ENCODE measurements around the gene PAXIP1.

PAXIP1 gene

DNA sequence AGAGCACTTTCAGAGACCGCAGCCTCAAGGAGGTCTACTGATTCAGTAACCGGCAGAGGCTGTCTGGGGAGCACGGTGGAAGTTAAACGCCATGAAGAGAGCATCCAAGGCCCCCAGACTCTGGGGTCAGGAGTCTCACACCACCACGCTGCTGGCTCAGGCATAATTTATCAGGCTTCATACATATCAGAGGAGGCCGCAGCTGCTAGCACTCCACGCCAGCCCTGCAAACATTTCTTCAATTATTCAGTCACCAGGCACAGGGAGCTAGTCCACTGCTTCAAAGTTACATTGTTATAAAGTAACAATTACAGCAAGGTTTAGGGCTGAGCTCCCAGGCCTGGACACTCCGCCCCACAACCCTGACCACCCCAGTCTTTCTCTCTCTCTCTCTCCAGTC is 97.8 kb downstream of the PAXIP1 start:
- no peak for DNase-seq (ENCODE audit: extremely low read depth, insufficient read length)
- Histone ChIP-seq H3K36me3 (ENCODE audit: control insufficient read depth, insufficient read depth, low read length) (no peaks in the 10 kb centered on the region), H3K27me3 (replicated peaks; ENCODE audit: control insufficient read depth, insufficient read depth, low read length) (no peaks in the 10 kb centered on the region; the same call in 1 of the 2 replicates), H3K4me3 (replicated peaks; ENCODE audit: low read depth, low read length) (no peak overlapping the region)
- TF ChIP-seq, protein P1, sequence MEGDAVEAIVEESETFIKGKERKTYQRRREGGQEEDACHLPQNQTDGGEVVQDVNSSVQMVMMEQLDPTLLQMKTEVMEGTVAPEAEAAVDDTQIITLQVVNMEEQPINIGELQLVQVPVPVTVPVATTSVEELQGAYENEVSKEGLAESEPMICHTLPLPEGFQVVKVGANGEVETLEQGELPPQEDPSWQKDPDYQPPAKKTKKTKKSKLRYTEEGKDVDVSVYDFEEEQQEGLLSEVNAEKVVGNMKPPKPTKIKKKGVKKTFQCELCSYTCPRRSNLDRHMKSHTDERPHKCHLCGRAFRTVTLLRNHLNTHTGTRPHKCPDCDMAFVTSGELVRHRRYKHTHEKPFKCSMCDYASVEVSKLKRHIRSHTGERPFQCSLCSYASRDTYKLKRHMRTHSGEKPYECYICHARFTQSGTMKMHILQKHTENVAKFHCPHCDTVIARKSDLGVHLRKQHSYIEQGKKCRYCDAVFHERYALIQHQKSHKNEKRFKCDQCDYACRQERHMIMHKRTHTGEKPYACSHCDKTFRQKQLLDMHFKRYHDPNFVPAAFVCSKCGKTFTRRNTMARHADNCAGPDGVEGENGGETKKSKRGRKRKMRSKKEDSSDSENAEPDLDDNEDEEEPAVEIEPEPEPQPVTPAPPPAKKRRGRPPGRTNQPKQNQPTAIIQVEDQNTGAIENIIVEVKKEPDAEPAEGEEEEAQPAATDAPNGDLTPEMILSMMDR (IDR thresholded peaks at IDR 0.05; ENCODE audit: insufficient read depth, low read length, poor library complexity, severe bottlenecking) = no peak

DNA sequence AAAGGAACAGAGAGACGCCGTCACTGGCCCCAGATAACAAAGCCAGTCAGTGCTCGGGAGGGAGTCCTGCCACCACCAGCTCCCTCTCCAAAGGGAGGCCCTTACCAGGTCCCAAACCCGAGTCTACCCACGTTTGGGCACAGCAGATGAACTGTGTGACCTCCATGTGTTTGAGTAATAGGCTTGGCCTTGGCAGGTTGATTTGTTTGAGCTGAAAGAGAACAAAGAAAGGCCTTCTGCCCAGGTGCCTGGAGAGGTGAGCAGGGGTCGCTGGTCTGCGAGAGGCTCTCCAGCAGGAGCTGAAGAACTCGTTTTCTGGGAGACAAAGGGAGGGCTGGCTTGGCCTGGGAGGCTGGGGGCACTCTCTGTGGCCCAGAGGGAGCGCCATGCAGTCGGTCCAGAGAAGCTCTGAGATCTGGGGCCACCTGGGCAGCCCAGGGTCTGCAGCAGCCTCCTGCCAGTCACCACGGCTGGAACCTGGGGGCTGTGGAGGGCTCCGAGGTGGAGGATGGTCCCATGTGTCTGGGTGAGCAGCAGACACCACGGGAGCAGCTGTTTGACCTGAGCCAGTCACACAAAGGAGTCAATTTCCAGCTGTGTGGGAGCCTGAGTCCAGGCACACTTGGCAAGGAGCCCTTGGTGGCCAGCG is 99.7 kb downstream of the PAXIP1 start:
- no peak overlapping the region for H3K4me3 ChIP-seq (replicated peaks; ENCODE audit: low read depth, low read length)
- TF ChIP-seq, protein P1 (IDR thresholded peaks at IDR 0.05; ENCODE audit: insufficient read depth, low read length, poor library complexity, severe bottlenecking) = no peak
- no peak for DNase-seq (ENCODE audit: extremely low read depth, insufficient read length)
- no peaks in the 10 kb centered on the region for H3K36me3 ChIP-seq (ENCODE audit: control insufficient read depth, insufficient read depth, low read length)
- no peaks in the 10 kb centered on the region; the same call in 1 of the 2 replicates for H3K27me3 ChIP-seq (replicated peaks; ENCODE audit: control insufficient read depth, insufficient read depth, low read length)

DNA sequence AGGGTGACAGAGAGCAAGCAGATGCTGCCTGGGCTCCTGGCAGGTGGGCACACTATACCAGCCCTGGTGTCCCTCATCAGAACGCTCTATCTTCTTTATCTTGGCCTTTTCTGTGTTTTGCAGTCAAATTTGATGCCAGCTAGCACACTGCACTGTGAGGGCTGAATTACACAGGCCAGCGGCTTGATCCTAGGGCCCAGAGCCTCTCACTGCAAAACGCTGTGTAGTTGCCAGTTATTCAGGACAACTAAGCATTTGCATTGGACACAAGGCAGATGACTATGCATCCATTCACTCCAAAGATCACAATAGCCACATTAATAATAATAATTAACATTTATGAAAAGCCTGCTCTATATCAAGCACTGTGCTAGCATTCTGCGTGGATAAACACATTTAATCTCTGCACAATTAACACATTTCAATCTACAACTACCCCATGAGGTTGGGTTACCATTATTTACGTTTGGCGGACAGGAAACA is 100.3 kb downstream of the PAXIP1 start:
- Histone ChIP-seq H3K27me3 (replicated peaks; ENCODE audit: control insufficient read depth, insufficient read depth, low read length) (no peaks in the 10 kb centered on the region; the same call in 1 of the 2 replicates), H3K36me3 (ENCODE audit: control insufficient read depth, insufficient read depth, low read length) (no peaks in the 10 kb centered on the region), H3K4me3 (replicated peaks; ENCODE audit: low read depth, low read length) (no peak overlapping the region)
- no peak for DNase-seq (ENCODE audit: extremely low read depth, insufficient read length)
- TF ChIP-seq, protein P1 (IDR thresholded peaks at IDR 0.05; ENCODE audit: insufficient read depth, low read length, poor library complexity, severe bottlenecking) = no peak

DNA sequence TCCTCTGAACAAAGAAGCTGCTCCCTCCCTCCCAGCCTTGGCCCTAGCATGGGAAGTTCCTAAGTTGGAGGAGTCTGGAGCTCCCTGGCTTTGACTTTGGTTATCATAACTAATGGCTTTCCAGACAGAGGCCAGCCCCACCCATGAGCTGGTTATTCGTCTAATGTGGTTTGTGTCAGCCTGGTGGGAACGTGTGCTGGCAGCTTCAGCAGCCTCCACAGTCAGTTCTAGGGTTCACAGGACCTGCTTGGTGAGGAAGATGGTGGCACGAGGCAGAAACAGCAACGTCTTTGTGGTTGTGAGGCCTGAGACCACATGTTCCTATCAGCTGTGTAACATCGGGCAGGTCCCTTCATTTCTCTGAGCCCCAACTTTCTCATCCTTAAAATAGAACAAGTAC is 103.1 kb downstream of the PAXIP1 start:
- Histone ChIP-seq H3K4me3 (replicated peaks; ENCODE audit: low read depth, low read length) (no peak overlapping the region), H3K36me3 (ENCODE audit: control insufficient read depth, insufficient read depth, low read length) (no peaks in the 10 kb centered on the region), H3K27me3 (replicated peaks; ENCODE audit: control insufficient read depth, insufficient read depth, low read length) (no peaks in the 10 kb centered on the region; the same call in 1 of the 2 replicates)
- DNase-seq (ENCODE audit: extremely low read depth, insufficient read length) = no peak
- TF ChIP-seq, protein P1 (IDR thresholded peaks at IDR 0.05; ENCODE audit: insufficient read depth, low read length, poor library complexity, severe bottlenecking) = no peak

DNA sequence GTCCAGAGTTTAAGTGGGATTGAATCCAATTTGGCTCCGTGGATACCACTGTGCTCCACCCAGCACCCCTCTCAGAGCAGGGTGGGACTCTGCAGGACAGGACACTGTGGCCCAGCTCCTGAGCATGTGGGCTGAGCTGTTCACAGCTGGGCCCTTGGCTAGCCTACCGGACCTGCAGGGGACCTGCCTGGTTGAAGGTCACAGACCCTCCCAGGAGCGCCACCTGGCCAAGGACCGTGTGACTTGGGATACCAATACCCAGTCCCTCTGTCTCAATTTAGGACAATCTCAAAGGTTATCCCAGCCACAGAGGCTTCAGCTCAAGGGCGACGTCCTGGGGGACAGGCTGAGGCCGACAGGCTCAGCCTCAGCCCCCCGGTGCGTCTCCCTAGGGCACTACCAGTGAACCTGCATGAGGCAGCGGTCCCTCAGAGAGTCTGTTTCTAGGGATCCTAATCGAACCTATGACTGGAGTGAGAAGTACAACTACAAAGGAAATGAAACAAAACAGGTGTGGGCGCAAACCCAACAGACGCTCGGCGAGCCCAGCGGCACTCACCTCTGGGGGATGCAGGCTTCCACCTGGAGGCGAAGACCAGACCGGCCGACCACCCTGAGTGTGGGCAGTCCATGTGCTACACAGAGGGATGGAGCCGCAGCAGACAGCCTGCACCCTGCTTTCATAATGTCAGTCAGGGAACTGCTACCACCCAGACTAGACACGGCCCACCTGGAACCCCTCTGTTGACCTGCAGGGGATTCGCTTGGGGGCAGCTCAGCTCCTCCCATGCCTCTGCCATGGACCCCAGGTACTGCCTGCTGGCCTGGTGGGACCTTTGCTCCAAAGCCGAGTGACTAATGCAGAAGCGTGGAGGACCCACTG is 103.7 kb downstream of the PAXIP1 start:
- no peaks in the 10 kb centered on the region; the same call in 1 of the 2 replicates for H3K27me3 ChIP-seq (replicated peaks; ENCODE audit: control insufficient read depth, insufficient read depth, low read length)
- TF ChIP-seq, protein P1 (IDR thresholded peaks at IDR 0.05; ENCODE audit: insufficient read depth, low read length, poor library complexity, severe bottlenecking) = no peak
- DNase-seq (ENCODE audit: extremely low read depth, insufficient read length) = no peak
- no peaks in the 10 kb centered on the region for H3K36me3 ChIP-seq (ENCODE audit: control insufficient read depth, insufficient read depth, low read length)
- no peak overlapping the region for H3K4me3 ChIP-seq (replicated peaks; ENCODE audit: low read depth, low read length)
